ENCODE data around the gene TMEM39B. TPM values are rescaled to one million over a fixed set of nuclear protein-coding genes. Genes with fewer than 3 reads are reported as not detected.

TMEM39B gene
- total and polyA plus RNA-seq, 2 donors (not counting 3 experiments of a cell fraction or from before 2014, with no cell fraction given), result 47.3 to 64.3 TPM

DNA sequence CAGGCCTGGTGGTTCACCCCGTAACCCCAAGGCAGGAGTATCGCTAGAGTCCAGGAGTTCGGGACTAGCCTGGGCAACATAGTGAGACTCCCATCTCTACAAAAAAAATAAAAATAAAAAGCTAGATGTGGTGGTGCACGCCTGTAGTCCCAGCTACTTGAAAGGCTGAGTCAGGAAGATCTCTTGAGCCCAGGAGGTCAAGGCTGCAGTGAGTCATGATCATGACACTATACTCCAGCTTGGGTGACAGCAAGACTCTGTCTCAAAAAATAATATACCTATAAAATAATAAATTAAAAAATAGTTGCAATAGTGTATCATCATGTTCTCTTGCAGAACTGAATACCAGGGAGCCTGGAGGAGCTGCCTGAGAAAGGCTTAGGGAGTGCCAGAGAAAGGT lies 19.9 kb upstream of the TMEM39B start:
- no peak for FAIRE-seq
- H3K9me3 ChIP-seq (replicated peaks; ENCODE audit: control insufficient read depth, insufficient read depth, low read length), result no peaks in the 10 kb centered on the region
- peaks cover 3% of the 10 kb centered on the region for H4K20me1 ChIP-seq (replicated peaks; ENCODE audit: control insufficient read depth, extremely low read depth, insufficient read depth, low read length)
- H2AFZ ChIP-seq (ENCODE audit: low read depth, low read length), result no peak overlapping the region
- BruUV-seq (replicated peaks), result no TSS peak
- CTCF ChIA-PET, result interaction anchor here (1.4 to 4.2 kb wide), 6 partner anchors 10 to 75 kb away, joined by 3 to 33 read pairs (median 5); no protein-coding TSS in a partner anchor
- H3K4me1 ChIP-seq (ENCODE audit: control insufficient read depth, extremely low read depth, insufficient read depth, low read length), result no peaks in the 10 kb centered on the region
- POLR2A ChIA-PET, result no interaction called here
- TF ChIP-seq, protein P1, sequence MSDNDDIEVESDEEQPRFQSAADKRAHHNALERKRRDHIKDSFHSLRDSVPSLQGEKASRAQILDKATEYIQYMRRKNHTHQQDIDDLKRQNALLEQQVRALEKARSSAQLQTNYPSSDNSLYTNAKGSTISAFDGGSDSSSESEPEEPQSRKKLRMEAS (IDR thresholded peaks at IDR 0.05; ENCODE audit: insufficient read depth, insufficient read length), result no peak
- TF ChIP-seq EZH2 (IDR thresholded peaks at IDR 0.05; ENCODE audit: borderline replicate concordance, low read depth, low read length, severe bottlenecking) (no peak), FOS (IDR thresholded peaks at IDR 0.05; ENCODE audit: borderline replicate concordance, insufficient read depth, low read length) (peak; percentile 9)
- peaks cover 35% of the 10 kb centered on the region in 2 experiments for H3K36me3 ChIP-seq (ENCODE audit: control insufficient read depth in 2 of 2, extremely low read depth in 1 of 2, insufficient read depth in 2 of 2, low read length in 2 of 2)
- H3K79me2 ChIP-seq (ENCODE audit: control insufficient read depth, insufficient read depth, low read length), result peaks cover 32% of the 10 kb centered on the region
- no peak overlapping the region for H3K4me2 ChIP-seq (ENCODE audit: insufficient read depth, low read length)
- no peaks in the 10 kb centered on the region for H3K9me1 ChIP-seq (replicated peaks; ENCODE audit: control insufficient read depth, extremely low read depth, insufficient read depth, low read length)
- dilution Hi-C loops (cut with MboI; ENCODE audit: extremely low pct_ligation_motif_present, low sequenced_read_pairs), result no loop called here
- no peaks in the 10 kb centered on the region for H3K27me3 ChIP-seq (ENCODE audit: control insufficient read depth in 2 of 2, insufficient read depth in 2 of 2, low read length in 2 of 2)
- DNase-seq (ENCODE audit: low read depth, low spot score), result no peak
- no peak overlapping the region for H3K27ac ChIP-seq (ENCODE audit: insufficient read depth, low read depth, low read length)
- H3K4me3 ChIP-seq (replicated peaks in 1 of 3; ENCODE audit: insufficient read depth in 1 of 3, low read depth in 1 of 3, low read length in 3 of 3), result no peak overlapping the region
- intact Hi-C loops (cut with micrococcal nuclease), result no loop called here
- H3K9ac ChIP-seq (replicated peaks; ENCODE audit: extremely low read depth, insufficient read depth, low read length), result no peak overlapping the region

DNA sequence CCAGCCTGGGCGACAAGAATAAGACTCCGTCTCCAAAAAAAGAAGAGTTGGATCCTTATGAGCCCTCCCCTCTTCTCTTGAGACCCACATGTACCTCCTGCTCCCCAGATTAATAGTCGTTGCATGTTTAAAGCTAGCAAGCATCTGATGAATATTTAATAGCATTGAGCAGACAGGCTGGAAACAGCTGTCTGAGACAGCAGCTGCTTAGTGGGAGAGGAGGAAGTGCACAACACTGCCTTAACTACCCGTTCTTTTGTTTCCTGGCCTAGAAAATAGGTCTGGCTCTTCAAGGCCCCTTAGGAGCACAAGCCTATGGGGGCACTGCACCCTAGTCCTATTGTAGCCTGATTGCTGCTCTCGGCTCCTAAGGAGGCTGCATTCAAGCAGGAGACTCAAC lies 17.3 kb upstream of the TMEM39B start:
- Histone ChIP-seq H3K36me3 (ENCODE audit: control insufficient read depth in 2 of 2, extremely low read depth in 1 of 2, insufficient read depth in 2 of 2, low read length in 2 of 2) (peaks cover 37 to 43% of the 10 kb centered on the region in 2 experiments), H2AFZ (ENCODE audit: low read depth, low read length) (no peak overlapping the region), H3K4me2 (ENCODE audit: insufficient read depth, low read length) (no peak overlapping the region), H4K20me1 (replicated peaks; ENCODE audit: control insufficient read depth, extremely low read depth, insufficient read depth, low read length) (peaks cover 3% of the 10 kb centered on the region), H3K27me3 (ENCODE audit: control insufficient read depth in 2 of 2, insufficient read depth in 2 of 2, low read length in 2 of 2) (no peaks in the 10 kb centered on the region), H3K27ac (ENCODE audit: insufficient read depth, low read depth, low read length) (no peak overlapping the region), H3K79me2 (ENCODE audit: control insufficient read depth, insufficient read depth, low read length) (peaks cover 20% of the 10 kb centered on the region), H3K4me1 (ENCODE audit: control insufficient read depth, extremely low read depth, insufficient read depth, low read length) (no peaks in the 10 kb centered on the region), H3K9me3 (replicated peaks; ENCODE audit: control insufficient read depth, insufficient read depth, low read length) (no peaks in the 10 kb centered on the region), H3K4me3 (replicated peaks in 1 of 3; ENCODE audit: insufficient read depth in 1 of 3, low read depth in 1 of 3, low read length in 3 of 3) (no peak overlapping the region), H3K9me1 (replicated peaks; ENCODE audit: control insufficient read depth, extremely low read depth, insufficient read depth, low read length) (no peaks in the 10 kb centered on the region), H3K9ac (replicated peaks; ENCODE audit: extremely low read depth, insufficient read depth, low read length) (no peak overlapping the region)
- BruUV-seq (replicated peaks), result no TSS peak
- POLR2A ChIA-PET, result no interaction called here
- intact Hi-C loops (cut with micrococcal nuclease) (no loop called here), dilution Hi-C loops (cut with MboI; ENCODE audit: extremely low pct_ligation_motif_present, low sequenced_read_pairs) (no loop called here)
- no peak for DNase-seq (ENCODE audit: low read depth, low spot score)
- CTCF ChIA-PET, result interaction anchor here (1.5 to 4.2 kb wide), 4 partner anchors 7 to 17 kb away, joined by 4 to 33 read pairs (median 4); partner anchors contain the start of gene TMEM39B
- no peak for FAIRE-seq
- TF ChIP-seq GATA2 (IDR thresholded peaks at IDR 0.05; ENCODE audit: insufficient read depth, insufficient read length, low read depth, low read length) (no peak), POLR2AphosphoS5 (IDR thresholded peaks at IDR 0.05; ENCODE audit: insufficient read depth, low read depth, low read length) (no peak), JUN (IDR thresholded peaks at IDR 0.05; ENCODE audit: borderline replicate concordance, insufficient read depth, insufficient read length, low read depth) (no peak), MYC (IDR thresholded peaks at IDR 0.05; ENCODE audit: low read depth, low read length) (no peak), FOS (IDR thresholded peaks at IDR 0.05; ENCODE audit: borderline replicate concordance, insufficient read depth, low read length) (no peak), POLR2A (IDR thresholded peaks at IDR 0.05; ENCODE audit: low read depth, low read length) (no peak), EZH2 (IDR thresholded peaks at IDR 0.05; ENCODE audit: borderline replicate concordance, low read depth, low read length, severe bottlenecking) (no peak)
- TF ChIP-seq, protein P2, sequence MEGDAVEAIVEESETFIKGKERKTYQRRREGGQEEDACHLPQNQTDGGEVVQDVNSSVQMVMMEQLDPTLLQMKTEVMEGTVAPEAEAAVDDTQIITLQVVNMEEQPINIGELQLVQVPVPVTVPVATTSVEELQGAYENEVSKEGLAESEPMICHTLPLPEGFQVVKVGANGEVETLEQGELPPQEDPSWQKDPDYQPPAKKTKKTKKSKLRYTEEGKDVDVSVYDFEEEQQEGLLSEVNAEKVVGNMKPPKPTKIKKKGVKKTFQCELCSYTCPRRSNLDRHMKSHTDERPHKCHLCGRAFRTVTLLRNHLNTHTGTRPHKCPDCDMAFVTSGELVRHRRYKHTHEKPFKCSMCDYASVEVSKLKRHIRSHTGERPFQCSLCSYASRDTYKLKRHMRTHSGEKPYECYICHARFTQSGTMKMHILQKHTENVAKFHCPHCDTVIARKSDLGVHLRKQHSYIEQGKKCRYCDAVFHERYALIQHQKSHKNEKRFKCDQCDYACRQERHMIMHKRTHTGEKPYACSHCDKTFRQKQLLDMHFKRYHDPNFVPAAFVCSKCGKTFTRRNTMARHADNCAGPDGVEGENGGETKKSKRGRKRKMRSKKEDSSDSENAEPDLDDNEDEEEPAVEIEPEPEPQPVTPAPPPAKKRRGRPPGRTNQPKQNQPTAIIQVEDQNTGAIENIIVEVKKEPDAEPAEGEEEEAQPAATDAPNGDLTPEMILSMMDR (IDR thresholded peaks at IDR 0.05; ENCODE audit: extremely low read depth in 1 of 2, insufficient read depth in 1 of 2, low read depth in 1 of 2, low read length in 2 of 2), result no peak
- TF ChIP-seq, protein P1 (IDR thresholded peaks at IDR 0.05; ENCODE audit: insufficient read depth, insufficient read length), result no peak
